Tibial nerve (tissue), 4 donors: ENCODE data around the gene LDB3. TPM values are rescaled to one million over a fixed set of nuclear protein-coding genes. Genes with fewer than 3 reads are reported as not detected.

Experiments used
- DNase-seq, 2 donors: peaks; one replicate each; pipeline ENCODE4 v3.0.0-alpha.2; 2019; ENCODE audit warnings: low spot score in 2 of 2
- H3K27ac ChIP-seq, 4 donors: fragments of 200-600 bp; sonication (generic) in 3 of 4; one replicate each; pipeline ENCODE4 v1.5.1; 2017 to 2019; ENCODE audit warnings: mild to moderate bottlenecking in 1 of 4
- H3K27me3 ChIP-seq, 2 donors: fragments of 200-600 bp; sonication (generic) in 1 of 2; one replicate each; pipeline versions ENCODE4 v1.5.1 to v1.6.0; 2017 to 2019
- H3K36me3 ChIP-seq, 3 donors: fragments of 200-600 bp; sonication (generic); one replicate each; pipeline ENCODE4 v1.5.1; 2018 to 2019
- H3K4me1 ChIP-seq, 4 donors: fragments of 200-600 bp; sonication (generic) in 3 of 4; one replicate each; pipeline ENCODE4 v1.5.1; 2017 to 2019
- H3K4me3 ChIP-seq, 4 donors: fragments of 200-600 bp; sonication (generic) in 3 of 4; one replicate each; pipeline ENCODE4 v1.5.1; 2017 to 2019; ENCODE audit warnings: mild to moderate bottlenecking in 1 of 4, moderate library complexity in 1 of 4
- H3K9me3 ChIP-seq, 4 donors: fragments of 200-600 bp; sonication (generic) in 3 of 4; one replicate each; pipeline ENCODE4 v1.5.1; 2017 to 2019
- CTCF ChIP-seq, 5 experiments: fragments of 200-600 bp in 3 of 5; fragments of 450-650 bp in 2 of 5; sonication (generic) in 3 of 5; IDR thresholded peaks; one replicate each; pipeline ENCODE4 v1.5.1; 2016 to 2019; ENCODE audit warnings: antibody characterized with exemption in 5 of 5, mild to moderate bottlenecking in 3 of 5, moderate library complexity in 2 of 5
- EP300 ChIP-seq, 2 donors: sonication (generic); formaldehyde crosslinking; IDR thresholded peaks; one replicate each; pipeline ENCODE4 v1.6.1; 2017; ENCODE audit warnings: antibody characterized with exemption in 2 of 2, mild to moderate bottlenecking in 1 of 2
- POLR2A ChIP-seq, 2 donors: fragments of 450-650 bp; IDR thresholded peaks; one replicate each; pipeline ENCODE4 v1.6.1; 2017; ENCODE audit warnings: antibody characterized with exemption in 2 of 2, mild to moderate bottlenecking in 2 of 2, moderate library complexity in 2 of 2
- WGBS, 2 donors: methylation state at CpG; one replicate each; pipeline ENCODE4 v1.1.5; 2018; 5-methylcytosine and 5-hydroxymethylcytosine counted together
- total RNA-seq, 4 donors: library from RNA; depleted of rRNA; stranded (reverse); fragments of >200 nt; gene quantifications; one replicate each; pipeline ENCODE4 v1.1.0, GENCODE V29; 2016

LDB3 gene
- total RNA-seq, 4 donors from 2014 or later, result 5.4 to 18.6 (median 7.5) TPM

DNA sequence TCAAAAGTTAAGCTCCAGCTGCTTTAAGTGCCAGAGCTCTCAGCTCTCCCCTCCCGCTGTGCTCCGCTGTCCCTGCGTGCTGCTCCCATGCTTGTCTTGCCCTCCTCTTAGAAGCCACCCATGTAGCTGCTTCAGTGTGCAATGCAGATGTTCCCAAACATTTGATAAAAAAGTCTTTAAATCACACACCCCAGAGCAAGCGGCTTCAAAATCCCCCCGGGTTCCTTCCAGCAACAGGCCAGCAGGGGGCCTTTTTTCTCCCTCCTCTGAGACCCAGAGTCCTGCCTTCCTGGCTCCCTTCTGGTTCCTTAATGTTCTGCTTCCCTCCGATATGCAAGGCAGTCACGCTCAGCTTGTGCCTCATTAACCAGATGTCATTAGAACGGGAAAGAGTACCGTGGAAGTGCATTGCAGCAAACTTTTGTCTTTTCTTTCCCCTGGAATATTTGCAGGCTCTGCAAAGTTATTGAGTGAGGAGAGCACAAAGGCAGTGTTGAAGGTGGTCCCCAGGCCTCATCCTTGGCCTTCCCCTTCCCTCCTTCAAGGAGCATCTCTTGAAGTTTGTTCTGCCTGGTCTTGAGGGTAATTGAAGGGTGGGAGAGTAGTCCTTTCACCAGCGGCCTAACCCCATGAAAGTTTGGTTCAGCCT is 25.5 kb downstream of the LDB3 start:
- Histone ChIP-seq H3K36me3 (no peaks in the 10 kb centered on the region), H3K27me3 (no peaks in the 10 kb centered on the region), H3K27ac (no peak overlapping the region), H3K4me3 (no peak overlapping the region), H3K4me1 (peaks cover 0 to 16% (median 0%) of the 10 kb centered on the region in 4 donors), H3K9me3 (no peaks in the 10 kb centered on the region)
- 16 to 17% methylated on average over 10 of the region's 10 CpGs for WGBS, 2 donors
- DNase-seq, result peak in 1 of 2 donors; percentile 54
- TF ChIP-seq POLR2A (IDR thresholded peaks at IDR 0.05), result no peak
- peak; percentile 54 to 69 (median 60) for TF ChIP-seq CTCF (IDR thresholded peaks at IDR 0.05)

GRCh38 chr10:86698207-86698940 is 30.1 kb downstream of the LDB3 start:
- Histone ChIP-seq H3K4me3 (no peak overlapping the region), H3K4me1 (peaks cover 0 to 8% (median 0%) of the 10 kb centered on the region in 4 donors), H3K27me3 (no peaks in the 10 kb centered on the region), H3K9me3 (no peaks in the 10 kb centered on the region), H3K27ac (no peak overlapping the region), H3K36me3 (no peaks in the 10 kb centered on the region)
- WGBS, 2 donors, result 75 to 76% methylated on average over 9 of the region's 9 CpGs
- no peak for TF ChIP-seq POLR2A (IDR thresholded peaks at IDR 0.05)
- TF ChIP-seq CTCF (IDR thresholded peaks at IDR 0.05), result no peak
- no peak for TF ChIP-seq EP300 (IDR thresholded peaks at IDR 0.05)
- no peak for DNase-seq

- WGBS, 2 donors, result 73 to 79% methylated on average over 7 of the region's 7 CpGs
- H3K4me3 ChIP-seq, result no peak overlapping the region
- H3K4me1 ChIP-seq, result peaks cover 0 to under 1% (median 0%) of the 10 kb centered on the region in 4 donors
- no peaks in the 10 kb centered on the region for H3K27me3 ChIP-seq
- no peaks in the 10 kb centered on the region for H3K9me3 ChIP-seq
- H3K36me3 ChIP-seq, result no peaks in the 10 kb centered on the region
- no peak for TF ChIP-seq EP300 (IDR thresholded peaks at IDR 0.05)
- TF ChIP-seq POLR2A (IDR thresholded peaks at IDR 0.05), result no peak
- TF ChIP-seq CTCF (IDR thresholded peaks at IDR 0.05), result no peak
- no peak overlapping the region for H3K27ac ChIP-seq
- no peak for DNase-seq
These were observed 30.8 kb downstream of the LDB3 start for GRCh38 chr10:86699125-86699524.

GRCh38 chr10:86699541-86699940 is 31.2 kb downstream of the LDB3 start:
- Histone ChIP-seq H3K9me3 (no peaks in the 10 kb centered on the region), H3K27me3 (no peaks in the 10 kb centered on the region), H3K4me3 (no peak overlapping the region), H3K27ac (no peak overlapping the region), H3K4me1 (no peaks in the 10 kb centered on the region), H3K36me3 (no peaks in the 10 kb centered on the region)
- 75 to 78% methylated on average over 7 to 8 of the region's 8 CpGs for WGBS, 2 donors
- TF ChIP-seq POLR2A (IDR thresholded peaks at IDR 0.05) (no peak), EP300 (IDR thresholded peaks at IDR 0.05) (no peak), CTCF (IDR thresholded peaks at IDR 0.05) (no peak)
- no peak for DNase-seq
